Progenitor cell of endocrine pancreas (in vitro differentiated cells): ENCODE results near the gene RPRD1A. TPM values are rescaled to one million over a fixed set of nuclear protein-coding genes. Genes with fewer than 3 reads are reported as not detected.

Source experiments
- DNase-seq: peaks from one replicate; pipeline ENCODE4 v3.0.0; 2021; ENCODE audit warnings: low spot score; ENCODE audit not compliant: unreplicated experiment
- H3K27ac Mint-ChIP-seq: 2 replicates; pipeline ENCODE4 v1.8.0; 2021; ENCODE audit warnings: mild to moderate bottlenecking, moderate library complexity, mixed read lengths
- H3K27me3 Mint-ChIP-seq: 2 replicates; pipeline ENCODE4 v1.8.0; 2021; ENCODE audit warnings: mixed read lengths
- H3K36me3 Mint-ChIP-seq: 2 replicates; pipeline ENCODE4 v1.8.0; 2022; ENCODE audit warnings: mixed read lengths; ENCODE audit not compliant: insufficient read depth
- H3K4me1 Mint-ChIP-seq: 2 replicates; pipeline ENCODE4 v1.8.0; 2021; ENCODE audit warnings: low read depth, mixed read lengths
- H3K4me3 Mint-ChIP-seq: 2 replicates; pipeline ENCODE4 v1.8.0; 2021; ENCODE audit warnings: low read depth, mild to moderate bottlenecking, moderate library complexity, mixed read lengths
- H3K9me3 Mint-ChIP-seq: 2 replicates; pipeline ENCODE4 v1.8.0; 2021; ENCODE audit warnings: low read depth, mixed read lengths
- total RNA-seq: library from RNA; stranded (reverse); gene quantifications from 2 replicates; pipeline ENCODE4 v1.2.1, GENCODE V29; 2021
- TF ChIP-seq, protein P1 (sequence below): fragments of 200-600 bp; sonication (generic); IDR thresholded peaks from one replicate; pipeline ENCODE4 v1.5.0; 2021; ENCODE audit warnings: antibody characterized with exemption, mild to moderate bottlenecking; ENCODE audit not compliant: unreplicated experiment

Gene RPRD1A
- total RNA-seq, 1 donor from 2014 or later: 72.4 TPM

DNA sequence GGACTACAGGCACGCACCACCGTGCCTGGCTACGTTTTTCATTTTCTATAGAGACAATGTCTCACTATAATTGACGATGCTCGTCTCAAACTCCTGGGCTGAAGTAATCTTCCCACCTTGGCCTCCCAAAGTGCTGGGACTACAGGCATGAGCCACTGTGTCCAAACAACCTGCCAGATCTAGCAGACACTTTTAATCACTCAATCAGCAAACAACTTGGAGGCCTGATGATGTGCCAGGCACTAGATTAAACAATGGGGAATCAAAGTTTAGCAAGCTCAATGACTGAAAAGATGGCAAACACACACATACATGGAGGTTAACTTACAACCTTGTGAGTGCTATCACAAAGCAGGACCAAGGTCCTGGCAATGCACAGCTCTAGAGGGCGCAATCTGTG lies 124.7 kb downstream of the RPRD1A start:
- H3K27ac Mint-ChIP-seq: no peak overlapping the region
- TF ChIP-seq, protein P1, sequence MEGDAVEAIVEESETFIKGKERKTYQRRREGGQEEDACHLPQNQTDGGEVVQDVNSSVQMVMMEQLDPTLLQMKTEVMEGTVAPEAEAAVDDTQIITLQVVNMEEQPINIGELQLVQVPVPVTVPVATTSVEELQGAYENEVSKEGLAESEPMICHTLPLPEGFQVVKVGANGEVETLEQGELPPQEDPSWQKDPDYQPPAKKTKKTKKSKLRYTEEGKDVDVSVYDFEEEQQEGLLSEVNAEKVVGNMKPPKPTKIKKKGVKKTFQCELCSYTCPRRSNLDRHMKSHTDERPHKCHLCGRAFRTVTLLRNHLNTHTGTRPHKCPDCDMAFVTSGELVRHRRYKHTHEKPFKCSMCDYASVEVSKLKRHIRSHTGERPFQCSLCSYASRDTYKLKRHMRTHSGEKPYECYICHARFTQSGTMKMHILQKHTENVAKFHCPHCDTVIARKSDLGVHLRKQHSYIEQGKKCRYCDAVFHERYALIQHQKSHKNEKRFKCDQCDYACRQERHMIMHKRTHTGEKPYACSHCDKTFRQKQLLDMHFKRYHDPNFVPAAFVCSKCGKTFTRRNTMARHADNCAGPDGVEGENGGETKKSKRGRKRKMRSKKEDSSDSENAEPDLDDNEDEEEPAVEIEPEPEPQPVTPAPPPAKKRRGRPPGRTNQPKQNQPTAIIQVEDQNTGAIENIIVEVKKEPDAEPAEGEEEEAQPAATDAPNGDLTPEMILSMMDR: no peak

DNA sequence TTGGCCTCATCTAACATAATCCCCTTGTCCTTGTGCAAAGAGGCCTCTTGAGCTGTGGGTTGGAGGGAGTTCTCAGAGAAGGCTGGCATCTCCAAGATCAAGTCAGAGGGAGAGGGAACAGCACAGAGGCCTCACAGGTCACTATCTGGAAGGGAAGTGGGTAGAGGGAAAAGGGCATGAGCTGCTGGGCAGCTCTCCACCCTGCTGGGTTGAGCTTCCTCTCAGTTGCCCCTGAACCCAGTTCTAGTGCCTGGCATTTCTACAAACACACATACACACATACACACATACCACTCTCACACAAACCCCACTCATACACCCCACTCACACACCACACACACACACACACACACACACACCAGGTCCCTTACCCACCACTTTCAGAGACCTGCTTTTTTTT lies 125.2 kb downstream of the RPRD1A start:
- DNase-seq: no peak
- Mint-ChIP-seq H3K9me3 (peaks cover 1% of the 10 kb centered on the region), H3K36me3 (no peaks in the 10 kb centered on the region), H3K27me3 (no peaks in the 10 kb centered on the region), H3K4me3 (no peak overlapping the region), H3K4me1 (no peaks in the 10 kb centered on the region), H3K27ac (no peak overlapping the region)
- TF ChIP-seq, protein P1: no peak

More for the DNA sequence above, 124.7 kb downstream of the RPRD1A start:
- Mint-ChIP-seq H3K4me1 (no peaks in the 10 kb centered on the region), H3K9me3 (no peaks in the 10 kb centered on the region), H3K4me3 (no peak overlapping the region), H3K27me3 (no peaks in the 10 kb centered on the region), H3K36me3 (no peaks in the 10 kb centered on the region)
- no peak for DNase-seq

DNA sequence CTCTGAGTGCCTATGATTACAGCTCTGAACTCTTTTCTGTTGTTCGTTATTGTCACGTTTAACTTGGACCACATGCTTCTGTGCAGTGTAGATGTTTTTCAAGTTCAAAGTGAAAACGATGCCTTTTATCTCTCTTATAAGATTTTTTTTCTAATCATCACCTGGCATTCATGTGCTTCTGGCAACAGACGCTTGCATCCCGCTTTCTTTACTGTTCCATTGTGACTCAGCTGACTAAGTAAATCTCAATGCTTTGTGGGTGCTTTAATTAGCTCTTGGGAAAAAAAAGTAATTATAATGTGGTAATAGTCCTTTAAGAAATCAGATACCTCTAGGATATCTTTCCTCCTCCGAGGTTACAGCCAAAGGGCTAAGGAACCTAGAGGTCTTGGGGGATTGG lies 126.1 kb downstream of the RPRD1A start:
- no peak for DNase-seq
- TF ChIP-seq, protein P1: no peak
- Mint-ChIP-seq H3K4me3 (no peak overlapping the region), H3K9me3 (peaks cover 4% of the 10 kb centered on the region), H3K27ac (no peak overlapping the region), H3K27me3 (no peaks in the 10 kb centered on the region), H3K4me1 (no peaks in the 10 kb centered on the region), H3K36me3 (no peaks in the 10 kb centered on the region)

Other genes starting within 250 kb of the RPRD1A start
- 78.1 and 80.1 TPM in 2 replicates for gene SLC39A6, start 61.8 kb upstream of the RPRD1A start, total RNA-seq
- gene ELP2, start 62.3 kb upstream of the RPRD1A start, total RNA-seq: 111 TPM in 2 replicates
- gene MOCOS, start 119.9 kb upstream of the RPRD1A start, total RNA-seq: 2.0 and 3.0 TPM in 2 replicates
- gene FHOD3, start 230.2 kb upstream of the RPRD1A start, total RNA-seq: 1.6 and 2.6 TPM in 2 replicates